ENCODE measurements around the gene ARMC6.

Gene ARMC6

DNA sequence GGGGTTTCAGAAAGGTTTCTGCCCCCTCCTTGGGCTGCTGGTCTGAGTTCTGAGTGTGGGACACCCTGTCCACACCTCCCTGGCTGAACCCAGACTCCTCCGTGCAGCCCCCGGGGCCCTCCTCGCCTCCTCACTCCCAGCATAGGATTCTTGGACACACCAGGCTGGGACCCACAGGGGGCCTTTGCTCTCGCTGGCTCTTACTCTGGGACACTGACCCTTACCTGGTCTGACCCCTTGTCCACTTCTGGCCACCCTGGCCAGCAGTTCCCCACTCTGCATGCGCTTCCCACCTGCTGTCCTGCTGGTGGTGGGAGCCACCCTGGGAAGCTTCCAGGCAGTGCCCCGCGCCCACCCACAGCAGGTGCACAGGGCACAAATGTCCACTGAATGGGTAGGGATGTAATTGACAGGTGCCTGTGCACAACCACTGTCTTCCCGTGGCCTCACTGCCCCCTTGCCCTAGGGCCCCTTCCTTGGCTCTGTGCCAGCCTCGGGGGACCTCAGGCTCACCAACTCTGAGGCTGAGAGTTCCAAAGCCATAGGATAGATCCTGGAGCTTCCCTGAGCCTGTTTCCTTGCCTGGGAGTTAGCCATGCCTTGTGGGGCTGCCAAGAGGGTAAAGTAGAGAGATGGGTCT is 23.4 kb downstream of the ARMC6 start:
- DNase-seq = no peak

- DNase-seq = no peak
Observed at GRCh38 chr19:19057317-19057716, 23.9 kb downstream of the ARMC6 start.

- DNase-seq = no peak
Observed at GRCh38 chr19:19057720-19058119, 24.3 kb downstream of the ARMC6 start.

DNA sequence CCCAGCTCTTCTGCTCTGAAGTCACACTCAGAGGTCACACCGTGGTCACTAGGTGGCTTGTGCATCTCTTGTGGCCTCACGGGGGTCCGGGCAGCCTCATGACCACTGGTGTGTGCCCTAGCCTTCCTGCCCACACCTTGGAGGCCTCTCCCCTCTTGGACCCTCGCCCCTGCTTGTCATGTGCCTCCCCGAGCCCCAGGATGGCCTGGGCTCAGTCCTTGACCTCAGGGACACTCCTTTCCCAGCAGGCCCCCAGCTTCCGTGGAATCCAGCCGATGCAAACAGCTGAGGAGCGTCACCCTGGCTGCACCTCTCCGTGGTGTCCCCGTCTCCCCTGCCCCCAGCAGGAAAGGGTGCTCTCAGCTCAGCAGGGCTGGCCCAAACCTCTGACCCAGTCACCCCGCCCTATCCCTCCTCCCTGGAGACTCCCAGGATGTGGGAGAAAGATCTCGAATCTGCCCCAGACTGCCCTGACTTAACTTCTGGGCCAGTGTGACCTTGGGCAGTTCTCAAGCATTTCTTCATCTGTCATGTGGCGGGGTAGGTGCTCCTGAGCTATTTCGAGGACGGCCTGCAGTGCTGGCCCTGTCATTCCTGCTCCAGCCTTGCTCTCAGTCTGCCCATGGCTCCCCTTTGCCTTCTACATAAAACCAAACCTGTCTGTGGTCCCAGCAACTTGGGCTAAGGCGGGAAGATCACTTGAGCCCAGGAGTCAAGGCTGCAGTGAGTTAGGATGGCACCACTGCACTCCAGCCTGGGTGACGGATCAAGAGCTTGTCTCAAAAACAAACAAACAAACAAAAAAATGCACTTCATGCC is 25.8 kb downstream of the ARMC6 start:
- DNase-seq = peak; percentile 35

DNA sequence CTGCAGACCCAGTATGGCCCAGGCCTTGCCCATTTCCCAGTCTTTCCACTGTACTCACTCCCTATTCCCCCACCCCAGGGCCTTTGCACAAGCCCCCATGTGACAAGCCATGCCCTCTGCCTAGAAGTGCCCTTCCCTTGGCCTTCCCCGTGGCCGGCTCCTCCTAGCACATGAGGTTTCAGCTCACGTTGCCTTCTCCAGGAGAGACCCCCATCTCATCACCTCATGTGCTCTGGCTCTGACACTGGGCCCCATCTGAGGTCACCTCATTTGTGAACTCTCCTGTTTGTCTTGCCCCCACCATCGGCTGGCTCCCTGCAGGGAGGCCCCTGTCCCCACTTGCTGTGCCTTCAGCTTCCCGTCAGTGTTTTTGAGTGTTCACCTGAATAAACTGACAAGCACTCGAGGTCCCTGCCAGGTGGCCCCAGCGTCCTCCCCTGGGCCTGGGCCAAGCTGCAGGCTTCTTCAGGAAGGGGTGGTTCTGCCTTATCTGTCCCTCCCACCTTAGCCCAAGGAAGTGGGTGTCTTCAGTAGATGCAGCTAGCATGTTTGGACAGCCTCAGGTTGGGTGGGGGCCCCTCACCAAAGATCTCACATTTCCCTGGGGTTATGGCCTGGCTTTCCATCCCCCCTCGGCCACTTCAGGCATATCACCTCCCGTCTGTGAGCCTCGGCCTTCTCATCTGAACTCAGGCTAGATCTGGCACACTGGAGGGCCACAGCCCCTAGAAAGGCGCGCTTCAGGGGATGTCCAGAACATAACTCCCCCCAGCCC is 26.6 kb downstream of the ARMC6 start:
- DNase-seq = peak; percentile 95

GRCh38 chr19:19061506-19061905 is 28.1 kb downstream of the ARMC6 start:
- peak; percentile 81 for DNase-seq

DNA sequence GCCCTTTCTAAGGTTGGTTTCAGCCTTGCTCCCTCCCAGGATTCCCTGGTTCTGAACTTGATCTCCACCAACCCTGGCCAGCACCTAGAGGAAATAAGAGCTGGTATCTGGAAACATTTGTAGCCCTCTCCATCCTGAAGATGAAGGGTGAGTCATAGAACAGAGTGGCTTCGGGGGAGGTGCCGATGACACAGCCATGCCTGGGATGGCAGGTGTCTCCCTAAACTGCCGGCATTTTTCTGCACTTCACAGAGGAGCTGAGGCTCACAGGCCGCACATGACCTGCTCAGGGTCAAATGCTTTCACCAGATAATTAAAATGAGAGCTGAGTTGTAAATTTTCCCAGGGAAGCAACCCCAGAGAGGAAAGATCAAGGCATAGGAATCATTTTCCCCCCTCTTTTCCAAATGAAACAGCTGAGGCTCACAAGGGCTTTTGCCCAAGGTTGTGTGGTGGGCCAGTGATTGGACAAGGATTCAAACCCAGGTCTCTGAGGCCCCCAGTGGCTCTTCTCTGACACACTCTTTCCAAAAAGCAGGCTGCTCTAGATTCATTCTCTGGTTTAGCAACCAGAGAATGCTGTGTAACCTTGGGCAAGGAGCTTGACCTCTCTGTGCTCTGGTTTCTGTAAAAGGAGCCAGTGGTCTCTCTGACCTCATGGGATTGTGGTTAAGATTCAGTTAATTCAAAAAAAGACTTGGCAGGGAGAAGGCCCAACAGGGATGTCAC is 29.2 kb downstream of the ARMC6 start:
- peak; percentile 65 for DNase-seq

DNA sequence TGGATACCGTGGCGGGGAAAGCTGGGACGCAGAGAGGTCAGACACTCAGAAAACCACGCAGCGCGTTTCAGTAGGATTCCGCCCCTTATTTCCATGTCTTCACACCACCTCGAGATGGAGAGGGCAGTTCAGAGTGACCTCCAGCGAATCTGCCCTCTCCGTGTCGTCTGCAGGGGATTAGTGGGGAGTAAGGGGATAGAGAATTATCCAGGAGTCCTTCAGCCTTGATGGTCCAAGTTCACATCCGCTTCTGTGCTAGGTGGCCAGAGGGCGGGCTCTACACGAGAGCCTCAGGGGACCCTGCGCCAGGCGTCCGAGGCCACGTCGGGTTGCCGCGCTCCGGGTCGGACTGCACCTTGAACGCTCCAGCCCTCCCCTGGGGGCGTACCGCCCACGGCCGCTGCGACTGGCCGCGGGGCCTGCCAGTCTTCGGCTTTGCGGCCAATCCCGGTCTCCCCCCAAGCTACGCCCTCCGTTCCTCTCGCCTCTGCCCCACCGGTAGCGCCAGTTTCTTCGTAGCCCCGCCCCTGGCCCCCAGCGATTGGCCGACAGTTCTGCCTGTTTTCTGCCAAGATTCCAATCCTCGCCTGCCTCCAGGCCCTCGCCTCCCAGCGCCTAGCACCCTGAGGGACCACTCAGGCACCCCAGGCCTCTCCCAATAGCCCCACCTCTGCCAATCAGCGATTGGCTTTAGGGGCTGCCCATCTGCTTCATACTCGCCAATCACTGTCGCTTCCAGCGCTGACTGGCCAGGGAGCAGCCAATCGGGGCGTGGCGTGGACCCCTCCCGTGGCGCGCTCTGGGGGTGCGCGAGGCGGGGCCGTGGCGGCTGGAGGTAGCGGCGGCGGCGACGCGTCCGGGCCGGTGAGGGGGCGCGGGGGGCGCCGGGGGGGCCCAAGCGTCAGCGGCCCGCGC is 30.0 kb downstream of the ARMC6 start, which contains the start of gene SLC25A42:
Gene SLC25A42, plus strand, starts transcription at position 812 of the 915 bp plus-strand sequence. CDS start 32,131 bp downstream, outside the sequence.
- peak; percentile 99 for DNase-seq

- DNase-seq = no peak
Observed at GRCh38 chr19:19064098-19064722, 30.8 kb downstream of the ARMC6 start.

DNA sequence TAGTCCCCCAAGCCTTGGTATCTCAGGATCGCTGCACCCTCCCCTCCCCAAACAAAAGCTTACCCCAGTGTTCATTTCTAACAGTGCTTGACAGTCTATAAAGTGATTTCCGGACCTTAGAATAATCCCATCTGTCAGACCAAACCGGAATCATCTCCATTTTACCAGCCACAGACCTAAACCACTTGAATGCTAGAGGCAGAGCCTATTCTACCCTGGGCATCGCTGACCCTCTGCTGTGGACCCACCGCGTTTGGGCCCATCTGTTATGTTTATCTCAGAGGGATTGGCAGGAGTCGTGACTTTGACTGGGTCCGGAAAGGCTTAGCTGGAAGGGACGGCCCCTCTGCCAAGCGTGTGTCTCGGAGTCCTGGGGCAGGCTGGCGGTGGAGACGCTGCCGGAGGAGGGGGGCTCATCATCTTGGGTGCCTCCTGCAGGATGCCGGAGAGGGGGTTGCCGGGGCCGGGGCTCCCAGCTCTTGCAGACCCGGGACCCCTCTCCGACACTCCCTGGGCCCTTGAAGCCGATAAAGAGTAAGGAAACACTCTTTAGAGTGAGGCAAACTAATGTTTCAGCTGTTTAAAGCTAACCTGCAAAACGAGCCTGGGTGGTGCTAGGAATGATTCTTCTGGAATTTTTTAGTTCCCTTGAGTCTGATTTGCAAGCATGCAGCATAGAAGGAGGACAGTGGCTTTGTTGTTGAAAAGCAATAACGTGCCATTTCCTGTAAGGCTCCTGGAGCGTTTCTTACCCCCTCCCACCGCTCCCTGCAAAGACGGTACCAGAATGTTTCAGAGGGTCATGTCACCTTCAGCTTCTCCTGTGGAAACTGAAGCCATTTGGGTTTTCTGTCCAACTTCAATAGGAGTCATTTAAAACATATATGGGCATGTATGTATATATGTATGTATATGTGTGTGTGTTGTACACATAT is 31.7 kb downstream of the ARMC6 start:
- DNase-seq = peak; percentile 45

DNA sequence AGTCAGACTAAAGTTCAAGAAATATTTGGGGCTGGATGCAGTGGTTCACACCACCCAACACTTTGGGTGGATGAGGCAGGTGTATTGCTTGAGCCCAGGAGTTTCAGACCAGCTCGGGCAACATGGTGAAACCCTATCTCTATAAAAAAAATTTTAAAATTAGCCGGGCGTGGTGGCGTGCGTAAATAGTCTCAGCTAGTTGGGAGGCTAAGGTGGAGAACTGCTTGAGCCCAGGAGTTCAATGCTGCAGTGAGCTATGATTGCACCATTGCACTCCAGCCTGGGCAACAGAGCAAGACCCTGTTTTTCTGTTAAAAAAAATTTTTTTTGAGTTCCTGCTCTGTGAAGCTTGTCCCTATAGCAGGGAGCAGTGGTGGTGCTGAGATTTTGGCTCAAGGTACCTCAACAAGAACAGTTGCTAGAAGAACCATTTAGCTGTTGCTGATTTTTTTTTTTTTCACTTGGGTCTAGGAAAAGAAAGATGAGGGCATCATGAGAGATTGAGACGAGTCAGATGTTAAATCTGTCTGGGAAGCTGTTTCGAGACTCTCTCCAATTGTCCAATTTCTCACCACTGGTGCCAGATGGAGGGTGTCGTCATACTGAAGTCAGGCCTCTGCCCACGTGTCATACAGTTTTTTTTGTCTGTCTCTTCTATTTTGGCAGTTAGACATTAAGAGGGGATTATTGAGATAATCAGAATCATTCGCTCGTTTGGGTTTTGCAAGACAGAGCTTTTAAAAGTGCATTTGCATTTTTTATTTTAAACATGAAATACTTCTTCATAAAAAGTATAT is 34.1 kb downstream of the ARMC6 start:
- DNase-seq = no peak

- no peak for DNase-seq
Observed at GRCh38 chr19:19068659-19069654, 35.6 kb downstream of the ARMC6 start.

DNA sequence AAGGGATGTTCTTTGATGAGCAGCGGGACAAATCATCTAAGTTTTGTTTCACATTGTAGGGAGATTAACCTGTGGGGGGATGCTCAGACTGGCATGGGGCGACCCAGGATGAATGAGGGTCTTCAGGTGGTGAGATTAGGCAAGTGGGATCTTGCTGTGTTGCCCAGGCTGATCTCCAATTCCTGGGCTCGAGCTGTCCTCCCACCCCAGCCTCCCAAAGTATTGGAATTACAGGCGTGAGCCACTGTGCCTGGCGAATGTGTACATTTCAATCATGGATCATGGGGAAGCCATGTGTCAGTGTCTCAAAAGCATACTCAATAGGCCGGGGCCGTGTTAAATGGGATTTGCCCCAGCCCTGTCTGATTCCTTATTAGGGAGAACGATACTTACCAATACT is 38.5 kb downstream of the ARMC6 start:
- no peak for DNase-seq

GRCh38 chr19:19074196-19074882 is 40.9 kb downstream of the ARMC6 start:
- DNase-seq = no peak

DNA sequence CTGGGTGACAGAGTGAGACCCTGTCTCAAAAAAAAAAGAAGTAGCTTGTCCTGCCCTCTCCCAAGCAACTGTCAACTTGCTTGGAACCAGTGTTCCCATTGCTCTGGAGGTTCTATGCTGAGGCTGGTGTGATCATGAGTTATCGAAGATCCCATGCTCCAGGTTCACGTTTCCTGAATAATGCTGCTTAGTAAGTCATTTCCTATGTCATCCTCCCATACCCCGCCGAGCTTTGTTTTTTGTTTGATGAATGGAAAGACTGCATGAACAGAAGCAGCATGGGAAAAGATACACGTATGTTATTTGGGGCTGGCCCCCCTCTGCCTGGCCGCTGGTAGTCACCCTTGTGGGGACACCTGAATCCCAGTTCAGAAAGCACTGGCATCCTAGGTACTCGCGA is 41.7 kb downstream of the ARMC6 start:
- no peak for DNase-seq

GRCh38 chr19:19076476-19076875 is 43.1 kb downstream of the ARMC6 start:
- DNase-seq = no peak

- no peak for DNase-seq
Observed at GRCh38 chr19:19077103-19077502, 43.7 kb downstream of the ARMC6 start.

All from hematopoietic multipotent progenitor cell treated with erythropoietin and hydrocortisone succinate and interleukin-3 and kit ligand, for 6 days (in vitro differentiated cells).